Keratinocyte (primary cell): ENCODE data around the gene PAX3. TPM values are rescaled to one million over a fixed set of nuclear protein-coding genes. Genes with fewer than 3 reads are reported as not detected.

Experiments used
- DNase-seq: peaks from one replicate; pipeline ENCODE4 v3.0.0-alpha.2; 2011; ENCODE audit warnings: low read depth, missing footprints, low spot score
- FAIRE-seq: peaks from 2 replicates; lab custom pipeline; 2011; peaks lifted over from hg19 to GRCh38; lab: Jason Lieb, UNC
- H2AFZ ChIP-seq: 2 replicates; pipeline ENCODE4 v1.6.0; 2012; ENCODE audit warnings: low read length, control low read depth, inconsistent platforms; ENCODE audit not compliant: control insufficient read depth
- H3K27ac ChIP-seq: 2 replicates; pipeline ENCODE4 v1.5.1; 2011; ENCODE audit warnings: low read length; ENCODE audit not compliant: control insufficient read depth, insufficient read depth
- H3K27me3 ChIP-seq: 3 replicates; pipeline ENCODE4 v1.6.0; 2011; ENCODE audit warnings: low read length; ENCODE audit not compliant: control insufficient read depth, insufficient read depth; ENCODE audit errors: extremely low read depth
- H3K36me3 ChIP-seq, 2 experiments: 2 replicates in 1 of 2; 3 replicates in 1 of 2; pipeline ENCODE4 v1.5.1; 2011; ENCODE audit warnings: low read length in 2 of 2, mild to moderate bottlenecking in 1 of 2; ENCODE audit not compliant: control insufficient read depth in 2 of 2, insufficient read depth in 2 of 2; ENCODE audit errors: extremely low read depth in 1 of 2
- H3K4me1 ChIP-seq: 3 replicates; pipeline ENCODE4 v1.5.1; 2011; ENCODE audit warnings: low read length; ENCODE audit not compliant: control insufficient read depth, insufficient read depth; ENCODE audit errors: extremely low read depth
- H3K4me2 ChIP-seq: 3 replicates; pipeline ENCODE4 v1.6.0; 2011; ENCODE audit warnings: low read depth, low read length; ENCODE audit not compliant: control insufficient read depth, insufficient read depth; ENCODE audit errors: extremely low read depth
- H3K4me3 ChIP-seq, 3 experiments: fragments of 200-600 bp in 1 of 3; sonication (generic) in 1 of 3; 2 replicates in 2 of 3; 3 replicates in 1 of 3; pipeline ENCODE4 v1.5.1; 2011 to 2016; ENCODE audit warnings: low read length in 3 of 3, mild to moderate bottlenecking in 3 of 3, control low read depth in 2 of 3, inconsistent platforms in 1 of 3, low read depth in 1 of 3, mixed read lengths in 1 of 3, mixed run types in 1 of 3, moderate library complexity in 1 of 3; ENCODE audit not compliant: control insufficient read depth in 2 of 3, insufficient read depth in 2 of 3; ENCODE audit errors: extremely low read depth in 1 of 3
- H3K79me2 ChIP-seq: 2 replicates; pipeline ENCODE4 v1.6.0; 2012; ENCODE audit warnings: low read length; ENCODE audit not compliant: control insufficient read depth, insufficient read depth
- H3K9ac ChIP-seq: 3 replicates; pipeline ENCODE4 v1.6.0; 2011; ENCODE audit warnings: low read length; ENCODE audit not compliant: control insufficient read depth, insufficient read depth; ENCODE audit errors: extremely low read depth
- H3K9me1 ChIP-seq: 3 replicates; pipeline ENCODE4 v1.6.0; 2011; ENCODE audit warnings: low read length; ENCODE audit not compliant: control insufficient read depth, insufficient read depth; ENCODE audit errors: extremely low read depth
- H3K9me3 ChIP-seq: 2 replicates; pipeline ENCODE4 v1.5.1; 2012; ENCODE audit warnings: low read depth, low read length; ENCODE audit not compliant: control insufficient read depth
- H4K20me1 ChIP-seq: 3 replicates; pipeline ENCODE4 v1.6.0; 2011; ENCODE audit warnings: low read length; ENCODE audit not compliant: control insufficient read depth, insufficient read depth; ENCODE audit errors: extremely low read depth
- EZH2 ChIP-seq: IDR thresholded peaks from one replicate; pipeline ENCODE4 v1.6.1; 2012; ENCODE audit warnings: inconsistent platforms, mild to moderate bottlenecking, low read length, moderate library complexity
- dilution Hi-C: fragments of 300-500 bp; cut with MboI; formaldehyde crosslinking; loops from one replicate; pipeline ENCODE4 v1.7.0; 2020; ENCODE audit warnings: low sequenced_read_pairs; ENCODE audit not compliant: extremely low pct_ligation_motif_present
- polyA plus RNA-seq, 5 experiments: library from polyadenylated mRNA; depleted of rRNA in 3 of 5; stranded (reverse) in 3 of 5; stranded (forward) in 1 of 5; unstranded in 1 of 5; fragments of >200 nt; gene quantifications; 1 replicate in 1 of 5; 2 replicates in 3 of 5; 3 replicates in 1 of 5; pipeline versions ENCODE4 v1.2.1 to v1.2.3, GENCODE V29; 2011 to 2012; ENCODE audit warnings: missing spikeins in 2 of 5, low read depth in 1 of 5, low replicate concordance in 1 of 5
- TF ChIP-seq, protein P1 (sequence below), 3 experiments: IDR thresholded peaks in 1 of 3; conservative IDR thresholded peaks in 1 of 3; optimal IDR thresholded peaks in 1 of 3; 2 replicates in 2 of 3; 3 replicates in 1 of 3; pipeline versions ENCODE3 to v1.5.1; 2011; ENCODE audit warnings: low read length in 3 of 3, mild to moderate bottlenecking in 3 of 3, moderate library complexity in 2 of 3, control low read depth in 1 of 3, inconsistent platforms in 1 of 3; ENCODE audit not compliant: insufficient read depth in 2 of 3; ENCODE audit errors: extremely low read depth in 1 of 3

The PAX3 gene
- polyA plus RNA-seq, 1 donor (not counting 4 experiments of a cell fraction or from before 2014, with no cell fraction given), result not detected

DNA sequence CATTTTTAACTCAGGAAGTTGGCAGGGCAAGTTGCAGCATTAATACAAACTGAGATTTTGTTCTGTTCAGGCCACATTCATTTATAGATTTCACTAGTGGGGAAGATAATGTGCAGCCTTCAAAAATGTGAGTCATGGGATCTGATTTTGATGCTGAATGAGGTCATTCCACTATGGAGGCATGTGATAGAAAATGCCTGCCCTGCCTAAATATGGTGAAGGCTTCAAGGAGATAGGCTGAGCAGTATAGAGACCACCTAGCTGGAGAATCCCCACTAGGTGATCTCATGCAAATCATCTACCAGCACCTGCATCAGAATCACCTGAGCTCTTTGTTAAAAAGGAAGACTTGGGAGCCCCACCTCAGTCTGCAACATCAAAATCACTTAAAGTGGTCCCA, 43.7 kb downstream of the PAX3 start:
- Histone ChIP-seq H3K4me3 (no peak overlapping the region), H3K9ac (no peak overlapping the region), H3K36me3 (no peaks in the 10 kb centered on the region), H3K9me1 (no peaks in the 10 kb centered on the region), H3K79me2 (no peaks in the 10 kb centered on the region), H3K27me3 (no peaks in the 10 kb centered on the region), H4K20me1 (no peaks in the 10 kb centered on the region), H3K9me3 (no peaks in the 10 kb centered on the region), H2AFZ (no peak overlapping the region), H3K4me1 (no peaks in the 10 kb centered on the region), H3K27ac (no peak overlapping the region), H3K4me2 (no peak overlapping the region)
- dilution Hi-C loops, result no loop called here
- no peak for TF ChIP-seq EZH2
- TF ChIP-seq, protein P1, sequence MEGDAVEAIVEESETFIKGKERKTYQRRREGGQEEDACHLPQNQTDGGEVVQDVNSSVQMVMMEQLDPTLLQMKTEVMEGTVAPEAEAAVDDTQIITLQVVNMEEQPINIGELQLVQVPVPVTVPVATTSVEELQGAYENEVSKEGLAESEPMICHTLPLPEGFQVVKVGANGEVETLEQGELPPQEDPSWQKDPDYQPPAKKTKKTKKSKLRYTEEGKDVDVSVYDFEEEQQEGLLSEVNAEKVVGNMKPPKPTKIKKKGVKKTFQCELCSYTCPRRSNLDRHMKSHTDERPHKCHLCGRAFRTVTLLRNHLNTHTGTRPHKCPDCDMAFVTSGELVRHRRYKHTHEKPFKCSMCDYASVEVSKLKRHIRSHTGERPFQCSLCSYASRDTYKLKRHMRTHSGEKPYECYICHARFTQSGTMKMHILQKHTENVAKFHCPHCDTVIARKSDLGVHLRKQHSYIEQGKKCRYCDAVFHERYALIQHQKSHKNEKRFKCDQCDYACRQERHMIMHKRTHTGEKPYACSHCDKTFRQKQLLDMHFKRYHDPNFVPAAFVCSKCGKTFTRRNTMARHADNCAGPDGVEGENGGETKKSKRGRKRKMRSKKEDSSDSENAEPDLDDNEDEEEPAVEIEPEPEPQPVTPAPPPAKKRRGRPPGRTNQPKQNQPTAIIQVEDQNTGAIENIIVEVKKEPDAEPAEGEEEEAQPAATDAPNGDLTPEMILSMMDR (optimal IDR thresholded peaks at IDR 0.05 in 1 of 3, IDR thresholded peaks at IDR 0.05 in 1 of 3, conservative IDR thresholded peaks at IDR 0.05 in 1 of 3; ENCODE audit: extremely low read depth in 1 of 3, insufficient read depth in 2 of 3, low read length in 3 of 3), result no peak
- DNase-seq, result no peak
- FAIRE-seq, result no peak

DNA sequence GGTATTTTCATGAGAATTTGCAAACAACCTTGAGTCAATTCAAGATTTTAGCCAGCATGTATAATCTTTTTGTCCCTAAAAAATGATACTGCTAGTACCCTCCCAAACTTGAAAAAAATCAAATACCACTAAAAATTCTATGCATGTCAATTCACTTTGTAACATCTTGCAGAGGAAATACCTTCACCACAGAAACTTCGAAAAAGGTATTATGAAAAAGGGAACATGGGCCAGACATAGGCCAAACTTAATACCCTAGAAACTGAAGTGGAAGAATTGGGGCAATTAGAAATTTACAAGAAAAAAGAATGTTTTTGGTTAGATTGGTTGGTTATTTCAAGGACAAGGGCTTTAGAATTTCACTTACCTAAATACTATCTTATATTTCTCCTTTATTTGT, 48.5 kb downstream of the PAX3 start:
- Histone ChIP-seq H3K4me3 (no peak overlapping the region), H3K9me1 (no peaks in the 10 kb centered on the region), H3K79me2 (no peaks in the 10 kb centered on the region), H3K9me3 (no peaks in the 10 kb centered on the region), H2AFZ (no peak overlapping the region), H3K27me3 (no peaks in the 10 kb centered on the region), H3K4me2 (no peak overlapping the region), H3K9ac (no peak overlapping the region), H3K4me1 (no peaks in the 10 kb centered on the region), H3K27ac (no peak overlapping the region), H4K20me1 (no peaks in the 10 kb centered on the region), H3K36me3 (no peaks in the 10 kb centered on the region)
- DNase-seq (no peak), FAIRE-seq (no peak)
- TF ChIP-seq EZH2, result no peak
- TF ChIP-seq, protein P1 (optimal IDR thresholded peaks at IDR 0.05 in 1 of 3, IDR thresholded peaks at IDR 0.05 in 1 of 3, conservative IDR thresholded peaks at IDR 0.05 in 1 of 3; ENCODE audit: extremely low read depth in 1 of 3, insufficient read depth in 2 of 3, low read length in 3 of 3), result no peak
- dilution Hi-C loops, result no loop called here
